Prostate gland (tissue), 2 donors: ENCODE results near the gene LRRC41.

Experiments
- CTCF ChIP-seq, 4 experiments: fragments of 200-600 bp in 2 of 4; fragments of 450-650 bp in 2 of 4; sonication (generic) in 2 of 4; IDR thresholded peaks; 1 replicate in 3 of 4; 2 replicates in 1 of 4; pipeline ENCODE4 v1.5.1; 2016 to 2019; ENCODE audit warnings: antibody characterized with exemption in 4 of 4, mild to moderate bottlenecking in 2 of 4, moderate library complexity in 2 of 4
- POLR2A ChIP-seq: fragments of 450-650 bp; IDR thresholded peaks from one replicate; pipeline ENCODE4 v1.6.1; 2016; ENCODE audit warnings: antibody characterized with exemption, mild to moderate bottlenecking
- POLR2AphosphoS5 ChIP-seq: sonication (generic); formaldehyde crosslinking; IDR thresholded peaks from one replicate; pipeline ENCODE4 v1.6.1; 2017; ENCODE audit warnings: antibody characterized with exemption

- TF ChIP-seq CTCF (IDR thresholded peaks at IDR 0.05) = no peak
- no peak for TF ChIP-seq POLR2AphosphoS5
- TF ChIP-seq POLR2A = no peak
These were observed 13.9 kb upstream of the LRRC41 start for GRCh38 chr1:46317323-46317722.
